ENCODE results near the gene IL17REL.

IL17REL gene

DNA sequence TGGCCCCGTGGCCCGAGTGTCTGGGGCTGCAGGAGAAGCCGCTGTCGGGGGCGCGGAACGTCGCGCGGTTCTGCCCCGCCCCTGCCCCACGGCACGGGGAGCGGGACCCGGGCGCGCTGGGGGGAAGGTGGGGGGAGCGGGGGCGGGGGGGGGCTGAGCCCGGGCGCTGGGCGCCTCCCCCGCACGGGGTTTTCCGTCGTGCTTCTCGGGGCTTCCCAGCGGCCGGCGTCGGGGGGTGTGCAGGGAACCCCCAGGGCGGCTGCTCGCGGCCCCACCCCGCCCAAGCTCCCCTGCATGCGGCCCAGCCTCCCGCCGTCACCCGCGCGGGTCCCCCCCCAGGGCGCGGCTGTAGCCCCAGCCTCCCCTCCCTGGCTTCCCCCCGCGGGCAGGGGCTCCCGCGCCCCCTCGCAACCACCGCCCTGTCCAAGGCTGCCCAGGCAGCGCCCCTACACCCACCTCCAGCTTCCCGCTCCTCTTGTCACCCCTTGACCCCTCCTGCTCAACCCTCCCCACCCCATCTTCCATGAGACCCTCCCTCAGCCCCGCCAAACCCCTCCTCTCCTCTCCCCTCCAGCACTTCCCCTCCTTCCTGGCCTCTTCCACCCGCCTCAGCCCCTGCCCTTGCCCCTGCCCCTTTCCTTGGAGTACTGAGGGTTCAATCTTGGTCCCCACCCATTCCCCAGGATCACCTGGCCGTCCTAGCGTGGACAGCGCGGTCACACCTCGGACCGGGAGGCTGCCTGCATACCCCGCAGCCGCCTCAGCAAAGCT lies 1.7 kb downstream of the IL17REL start:
- Histone ChIP-seq H3K36me3 (ENCODE audit: control insufficient read depth, insufficient read depth, low read length) (no peaks in the 10 kb centered on the region; the same call in 1 of the 2 replicates), H3K27ac (ENCODE audit: low read length) (no peak overlapping the region), H3K4me3 (ENCODE audit: low read length) (peak overlapping the region; percentile 4; the same call in 1 of the 2 replicates), H3K4me1 (ENCODE audit: control insufficient read depth, insufficient read depth, low read length) (peaks cover 10% of the 10 kb centered on the region), H3K9me3 (ENCODE audit: control insufficient read depth, insufficient read depth, low read length) (no peaks in the 10 kb centered on the region), H3K27me3 (ENCODE audit: control insufficient read depth, insufficient read depth, low read length) (peaks cover 14% of the 10 kb centered on the region; the same call in 1 of the 2 replicates)
- WGBS (ENCODE audit: insufficient coverage, insufficient read length) = no CpG with 5 or more reads among the region's 61 CpGs
- no peak for DNase-seq (ENCODE audit: low read depth, low spot score)

DNA sequence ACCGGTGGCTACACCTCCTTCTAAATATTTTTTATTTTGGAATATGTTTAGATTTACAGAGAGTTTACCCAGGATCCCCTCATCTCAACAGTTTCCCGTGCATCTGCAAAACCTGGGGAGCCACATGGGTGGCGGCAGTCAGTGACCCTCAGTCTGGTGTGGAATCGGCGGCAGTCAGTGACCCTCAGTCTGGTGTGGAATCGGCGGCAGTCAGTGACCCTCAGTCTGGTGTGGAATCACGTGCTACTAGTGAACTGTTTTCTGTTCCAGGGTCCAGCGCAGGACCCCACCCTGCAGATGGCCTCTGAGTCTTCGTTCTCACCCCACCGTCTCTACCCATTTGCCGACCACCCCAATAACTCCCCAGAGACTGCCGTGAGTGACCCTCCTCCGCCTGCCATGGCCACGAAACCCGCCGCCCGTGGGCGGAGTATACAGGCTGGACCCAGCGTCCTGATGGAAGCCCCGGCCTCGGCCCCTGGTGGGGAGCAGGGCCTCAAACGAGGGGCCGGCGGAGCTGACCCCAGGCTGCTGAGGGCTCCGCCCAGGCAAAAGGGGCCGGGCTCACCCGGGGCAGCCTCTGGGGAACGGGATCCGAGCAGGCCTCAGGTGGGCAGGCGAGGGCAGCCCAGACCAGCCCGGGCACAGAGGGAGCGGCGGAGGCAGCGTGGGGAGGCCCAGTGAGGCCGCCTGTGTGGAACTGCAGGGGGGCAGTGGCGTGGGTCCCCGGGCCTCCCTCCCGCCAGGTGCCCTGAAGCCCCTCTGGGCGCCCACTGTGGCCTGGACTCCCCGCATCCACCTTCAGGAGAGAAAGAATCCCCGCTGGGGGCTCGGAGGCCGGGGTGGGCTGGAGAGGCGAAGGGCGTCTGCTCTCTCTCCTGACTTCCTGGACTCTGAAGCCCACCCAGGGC lies 2.5 kb downstream of the IL17REL start:
- DNase-seq (ENCODE audit: low read depth, low spot score) = no peak
- Histone ChIP-seq H3K27ac (ENCODE audit: low read length) (no peak overlapping the region), H3K36me3 (ENCODE audit: control insufficient read depth, insufficient read depth, low read length) (no peaks in the 10 kb centered on the region; the same call in 1 of the 2 replicates), H3K9me3 (ENCODE audit: control insufficient read depth, insufficient read depth, low read length) (no peaks in the 10 kb centered on the region), H3K27me3 (ENCODE audit: control insufficient read depth, insufficient read depth, low read length) (peaks cover 14% of the 10 kb centered on the region; the same call in 1 of the 2 replicates), H3K4me3 (ENCODE audit: low read length) (no peak overlapping the region), H3K4me1 (ENCODE audit: control insufficient read depth, insufficient read depth, low read length) (peaks cover 10% of the 10 kb centered on the region)
- no CpG with 5 or more reads among the region's 46 CpGs for WGBS (ENCODE audit: insufficient coverage, insufficient read length)

DNA sequence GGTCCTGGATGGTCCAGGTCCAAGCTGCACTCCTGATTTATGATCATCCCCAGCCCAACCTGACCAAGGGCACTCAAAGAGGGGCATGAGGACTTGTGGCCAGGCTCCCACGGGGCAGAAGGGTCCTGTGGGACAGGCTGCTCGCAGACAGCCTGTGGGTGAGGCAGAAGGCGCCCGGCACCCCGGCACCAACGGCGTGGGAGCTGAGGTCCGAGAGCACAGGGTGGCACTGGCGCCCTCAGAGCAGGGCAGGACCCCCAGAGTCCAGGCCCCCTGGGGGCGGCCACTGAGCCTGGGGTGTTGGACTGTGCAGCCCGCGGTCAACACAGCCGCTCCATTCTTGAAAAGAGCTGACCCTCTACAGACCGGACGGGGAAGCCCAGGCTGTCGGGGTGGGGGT lies 3.3 kb downstream of the IL17REL start:
- no peak for DNase-seq (ENCODE audit: low read depth, low spot score)
- H3K27me3 ChIP-seq (ENCODE audit: control insufficient read depth, insufficient read depth, low read length) = peaks cover 6% of the 10 kb centered on the region; the same call in 1 of the 2 replicates

DNA sequence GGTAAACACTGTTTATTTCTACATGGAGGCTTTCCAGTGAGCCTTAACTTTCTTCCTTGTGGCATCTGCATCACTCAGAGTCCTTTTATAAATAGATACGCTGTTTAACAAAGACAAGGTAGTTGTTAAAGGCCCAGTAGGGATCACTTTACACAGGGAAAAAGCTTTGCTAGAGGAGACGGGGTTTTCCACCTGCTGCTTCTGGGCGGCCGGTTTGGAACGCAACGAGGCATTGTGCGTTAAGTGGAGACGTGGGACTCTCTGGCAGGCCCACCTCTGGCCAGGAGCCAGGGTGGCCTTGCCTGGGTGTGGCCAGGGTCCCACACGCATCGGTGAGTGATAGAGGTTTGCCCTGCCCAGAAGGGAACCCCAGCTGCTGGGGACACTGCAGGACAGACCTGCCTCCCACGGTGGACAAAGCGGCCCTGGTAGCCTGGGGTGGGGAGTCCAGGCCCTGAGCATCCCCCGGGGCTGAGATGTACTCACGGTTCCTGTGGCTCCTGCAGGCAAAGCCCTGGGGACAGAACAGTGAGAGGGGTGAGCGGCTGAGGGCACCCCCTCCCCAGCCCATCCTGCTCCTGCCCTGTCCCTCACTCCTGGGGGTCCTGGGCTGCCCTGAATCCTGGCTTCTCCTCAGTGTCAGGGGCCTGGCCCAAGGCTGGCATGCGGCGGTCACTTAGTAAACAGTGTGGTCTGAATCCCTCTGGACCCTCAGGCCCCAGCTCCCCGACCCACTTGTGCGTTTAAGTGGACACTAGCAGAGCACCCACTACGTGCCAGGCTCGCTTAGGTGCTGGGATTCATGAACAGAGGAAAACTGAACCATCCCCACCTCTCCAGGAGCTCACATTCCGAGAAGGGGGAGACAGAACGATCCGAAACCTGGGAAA lies 4.2 kb downstream of the IL17REL start:
- Histone ChIP-seq H3K27ac (ENCODE audit: low read length) (no peak overlapping the region), H3K9me3 (ENCODE audit: control insufficient read depth, insufficient read depth, low read length) (no peaks in the 10 kb centered on the region), H3K4me1 (ENCODE audit: control insufficient read depth, insufficient read depth, low read length) (peaks cover 5% of the 10 kb centered on the region), H3K4me3 (ENCODE audit: low read length) (no peak overlapping the region), H3K36me3 (ENCODE audit: control insufficient read depth, insufficient read depth, low read length) (no peaks in the 10 kb centered on the region; the same call in 1 of the 2 replicates), H3K27me3 (ENCODE audit: control insufficient read depth, insufficient read depth, low read length) (peaks cover 1% of the 10 kb centered on the region; the same call in 1 of the 2 replicates)
- DNase-seq (ENCODE audit: low read depth, low spot score) = no peak
- WGBS (ENCODE audit: insufficient coverage, insufficient read length) = no CpG with 5 or more reads among the region's 24 CpGs

More for the DNA sequence above, 3.3 kb downstream of the IL17REL start:
- Histone ChIP-seq H3K36me3 (ENCODE audit: control insufficient read depth, insufficient read depth, low read length) (no peaks in the 10 kb centered on the region; the same call in 1 of the 2 replicates), H3K4me1 (ENCODE audit: control insufficient read depth, insufficient read depth, low read length) (peaks cover 5% of the 10 kb centered on the region), H3K27ac (ENCODE audit: low read length) (no peak overlapping the region), H3K4me3 (ENCODE audit: low read length) (no peak overlapping the region), H3K9me3 (ENCODE audit: control insufficient read depth, insufficient read depth, low read length) (no peaks in the 10 kb centered on the region)
- WGBS (ENCODE audit: insufficient coverage, insufficient read length) = no CpG with 5 or more reads among the region's 16 CpGs

- Histone ChIP-seq H3K27ac (ENCODE audit: low read length) (no peak overlapping the region), H3K27me3 (ENCODE audit: control insufficient read depth, insufficient read depth, low read length) (no peaks in the 10 kb centered on the region; the same call in 1 of the 2 replicates), H3K36me3 (ENCODE audit: control insufficient read depth, insufficient read depth, low read length) (no peaks in the 10 kb centered on the region; the same call in 1 of the 2 replicates), H3K9me3 (ENCODE audit: control insufficient read depth, insufficient read depth, low read length) (no peaks in the 10 kb centered on the region), H3K4me1 (ENCODE audit: control insufficient read depth, insufficient read depth, low read length) (peaks cover 3% of the 10 kb centered on the region), H3K4me3 (ENCODE audit: low read length) (no peak overlapping the region)
- DNase-seq (ENCODE audit: low read depth, low spot score) = no peak
- WGBS (ENCODE audit: insufficient coverage, insufficient read length) = no CpG with 5 or more reads among the region's 3 CpGs
Measured at GRCh38 chr22:50007057-50007511, 5.5 kb downstream of the IL17REL start.

DNA sequence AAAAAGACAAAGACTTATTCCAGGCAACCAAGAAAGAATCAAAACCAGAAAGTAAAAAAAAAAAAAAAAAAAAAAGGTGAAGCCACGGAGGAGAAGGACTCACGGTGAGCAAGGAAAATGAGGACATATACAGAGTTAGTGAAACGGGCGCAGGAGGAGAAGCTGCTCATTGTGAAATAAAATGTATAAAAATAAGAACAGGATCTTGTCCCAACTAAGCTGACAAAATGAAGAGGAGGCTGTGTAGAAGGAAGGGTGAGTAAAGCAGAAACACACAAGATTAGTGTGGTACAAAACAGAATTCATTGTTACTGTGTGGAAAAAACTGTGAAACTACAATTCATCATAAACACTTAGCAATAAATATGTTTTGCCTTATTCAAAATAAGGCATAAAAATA lies 7.6 kb downstream of the IL17REL start:
- peaks cover 2% of the 10 kb centered on the region for H3K4me1 ChIP-seq (ENCODE audit: control insufficient read depth, insufficient read depth, low read length)
- peaks cover 6% of the 10 kb centered on the region; the same call in 1 of the 2 replicates for H3K27me3 ChIP-seq (ENCODE audit: control insufficient read depth, insufficient read depth, low read length)
- DNase-seq (ENCODE audit: low read depth, low spot score) = no peak
- no CpG with 5 or more reads among the region's 4 CpGs for WGBS (ENCODE audit: insufficient coverage, insufficient read length)
- H3K9me3 ChIP-seq (ENCODE audit: control insufficient read depth, insufficient read depth, low read length) = no peaks in the 10 kb centered on the region
- no peaks in the 10 kb centered on the region; the same call in 1 of the 2 replicates for H3K36me3 ChIP-seq (ENCODE audit: control insufficient read depth, insufficient read depth, low read length)
- no peak overlapping the region for H3K27ac ChIP-seq (ENCODE audit: low read length)
- H3K4me3 ChIP-seq (ENCODE audit: low read length) = no peak overlapping the region

- Histone ChIP-seq H3K9me3 (ENCODE audit: control insufficient read depth, insufficient read depth, low read length) (no peaks in the 10 kb centered on the region), H3K27ac (ENCODE audit: low read length) (no peak overlapping the region), H3K36me3 (ENCODE audit: control insufficient read depth, insufficient read depth, low read length) (no peaks in the 10 kb centered on the region; the same call in 1 of the 2 replicates), H3K4me1 (ENCODE audit: control insufficient read depth, insufficient read depth, low read length) (peaks cover 3% of the 10 kb centered on the region; the same call in 1 of the 2 replicates), H3K27me3 (ENCODE audit: control insufficient read depth, insufficient read depth, low read length) (peaks cover 7% of the 10 kb centered on the region; the same call in 1 of the 2 replicates), H3K4me3 (ENCODE audit: low read length) (no peak overlapping the region)
- no CpG with 5 or more reads among the region's 7 CpGs for WGBS (ENCODE audit: insufficient coverage, insufficient read length)
- no peak for DNase-seq (ENCODE audit: low read depth, low spot score)
Measured at GRCh38 chr22:50002791-50003190, 9.8 kb downstream of the IL17REL start.

DNA sequence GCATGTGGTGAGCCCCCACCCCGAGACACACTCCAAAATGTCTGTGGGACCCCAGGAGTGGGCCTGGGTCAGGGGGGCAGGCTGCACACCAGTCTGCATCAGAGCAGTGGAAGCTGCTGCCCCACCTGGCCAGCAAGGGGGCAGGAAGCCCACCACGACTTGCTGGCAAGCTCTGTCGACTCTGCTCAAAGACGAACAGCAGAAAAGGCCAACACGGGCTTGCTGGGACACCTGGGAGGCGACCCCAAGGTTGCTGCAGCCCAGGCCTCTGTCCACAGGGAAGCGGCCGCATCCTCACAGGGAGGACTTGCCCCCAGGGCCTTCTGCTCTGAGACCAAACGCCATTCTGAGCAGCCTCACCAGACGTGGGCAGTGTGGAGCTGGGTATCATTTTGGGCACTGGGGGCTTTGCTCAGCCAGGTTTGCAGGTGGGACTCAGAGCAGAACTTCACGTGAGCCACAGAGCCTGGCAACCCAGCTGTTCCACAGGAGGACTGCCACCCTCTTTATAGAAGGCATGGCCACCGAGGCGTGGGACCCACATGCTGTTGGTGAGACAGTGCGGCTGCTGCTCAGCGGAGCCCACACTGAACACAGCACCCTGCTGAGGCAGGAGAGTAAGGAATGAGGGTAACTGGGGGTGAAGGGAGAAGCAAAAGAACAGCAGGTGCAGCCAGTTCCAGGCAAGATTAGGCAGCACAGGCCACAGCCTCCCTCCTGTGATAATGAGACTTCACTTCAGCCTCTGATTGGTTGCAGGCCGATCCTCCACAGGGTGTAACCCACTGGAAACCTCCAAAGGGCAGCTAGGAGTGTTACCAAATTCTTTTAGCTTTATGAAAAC lies 11.0 kb downstream of the IL17REL start:
- Histone ChIP-seq H3K27me3 (ENCODE audit: control insufficient read depth, insufficient read depth, low read length) (peaks cover 7% of the 10 kb centered on the region; the same call in 1 of the 2 replicates), H3K36me3 (ENCODE audit: control insufficient read depth, insufficient read depth, low read length) (no peaks in the 10 kb centered on the region; the same call in 1 of the 2 replicates), H3K4me3 (ENCODE audit: low read length) (no peak overlapping the region), H3K27ac (ENCODE audit: low read length) (no peak overlapping the region), H3K9me3 (ENCODE audit: control insufficient read depth, insufficient read depth, low read length) (no peaks in the 10 kb centered on the region), H3K4me1 (ENCODE audit: control insufficient read depth, insufficient read depth, low read length) (peaks cover 3% of the 10 kb centered on the region; the same call in 1 of the 2 replicates)
- WGBS (ENCODE audit: insufficient coverage, insufficient read length) = no CpG with 5 or more reads among the region's 16 CpGs
- no peak for DNase-seq (ENCODE audit: low read depth, low spot score)
